A549 (cell line): ENCODE results near the gene CEP112. TPM values are rescaled to one million over a fixed set of nuclear protein-coding genes. Genes with fewer than 3 reads are reported as not detected.

Experiments used
- ATAC-seq, 2 experiments: fragments of 200-7000 bp in 1 of 2; fragments of >200 bp in 1 of 2; cut with Nextera tagmentation in 1 of 2; cut with Tn5 transposase in 1 of 2; 3 replicates each; pipeline versions ENCODE4 v1.8.0 to v1.9.1; 2018 to 2020; ENCODE audit warnings: mild to moderate bottlenecking in 1 of 2, moderate library complexity in 1 of 2
- CTCF ChIA-PET: fragments of 300-600 bp; sonication (Branson Sonifier 250); formaldehyde crosslinking; extraction: SDS; loops from one replicate; lab custom pipeline; 2021; ENCODE audit warnings: antibody characterized with exemption, inconsistent platforms; lab: Yijun Ruan, JAX
- POLR2A ChIA-PET: fragments of 350-600 bp; formaldehyde crosslinking; extraction: SDS; loops from one replicate; lab custom pipeline; 2021; ENCODE audit warnings: antibody characterized with exemption, inconsistent platforms; lab: Yijun Ruan, JAX
- DNase-seq, 2 experiments: peaks; one replicate each; pipeline versions ENCODE4 v3.0.0 to v3.0.0-alpha.2; 2011 to 2016; ENCODE audit warnings: low read depth in 1 of 2, low spot score in 1 of 2
- FAIRE-seq: peaks from 2 replicates; lab custom pipeline; 2011; peaks lifted over from hg19 to GRCh38; lab: Jason Lieb, UNC
- H3K27ac ChIP-seq, 2 experiments: fragments of >200 bp; sonication (Bioruptor Twin); formaldehyde crosslinking; 3 replicates each; pipeline ENCODE4 v1.5.1; 2016 to 2017
- H3K4me1 ChIP-seq: fragments of >200 bp; sonication (Bioruptor Twin); formaldehyde crosslinking; 3 replicates; pipeline ENCODE4 v1.6.1; 2016
- H3K4me2 ChIP-seq: fragments of >200 bp; sonication (Bioruptor Twin); formaldehyde crosslinking; 3 replicates; pipeline ENCODE4 v1.6.1; 2016
- H3K4me3 ChIP-seq: fragments of >200 bp; sonication (Bioruptor Twin); formaldehyde crosslinking; 3 replicates; pipeline ENCODE4 v1.5.1; 2016
- H3K9me3 ChIP-seq: fragments of >200 bp; sonication (Bioruptor Twin); formaldehyde crosslinking; 3 replicates; pipeline ENCODE4 v1.6.1; 2016
- BHLHE40 ChIP-seq: IDR thresholded peaks from 2 replicates; pipeline ENCODE4 v1.6.1; 2012; ENCODE audit warnings: low read depth, low read length, inconsistent platforms
- CBX2 ChIP-seq: fragments of 200-600 bp; sonication (generic); IDR thresholded peaks from 2 replicates; pipeline ENCODE4 v1.6.1; 2016; ENCODE audit warnings: low read depth, mild to moderate bottlenecking, borderline replicate concordance
- CEBPB ChIP-seq, 2 experiments: fragments of >200 bp in 1 of 2; sonication (Bioruptor Twin) in 1 of 2; formaldehyde crosslinking in 1 of 2; IDR thresholded peaks; 2 replicates each; pipeline ENCODE4 v1.6.1; 2012 to 2016
- CHD2 ChIP-seq: fragments of 150-350 bp; IDR thresholded peaks from 2 replicates; pipeline ENCODE4 v1.6.1; 2014; ENCODE audit warnings: low read length; ENCODE audit not compliant: partially characterized antibody
- EHF ChIP-seq: fragments of 250-450 bp; sonication (Bioruptor Pico); IDR thresholded peaks from 2 replicates; pipeline ENCODE4 v1.5.0; 2020; ENCODE audit warnings: mild to moderate bottlenecking
- FOSB ChIP-seq: fragments of 250-450 bp; sonication (Bioruptor Pico); IDR thresholded peaks from 2 replicates; pipeline ENCODE4 v1.5.0; 2020; ENCODE audit warnings: mild to moderate bottlenecking, moderate library complexity
- HOXA7 ChIP-seq: fragments of 250-450 bp; sonication (Bioruptor Pico); IDR thresholded peaks from 2 replicates; pipeline ENCODE4 v1.5.0; 2020; ENCODE audit warnings: mild to moderate bottlenecking, moderate library complexity
- HOXB13 ChIP-seq: fragments of 250-450 bp; sonication (Bioruptor Pico); IDR thresholded peaks from 2 replicates; pipeline ENCODE4 v1.5.0; 2020; ENCODE audit warnings: low read depth, mild to moderate bottlenecking, moderate library complexity
- JUNB ChIP-seq: fragments of >200 bp; sonication (Bioruptor Twin); formaldehyde crosslinking; IDR thresholded peaks from 2 replicates; pipeline ENCODE4 v1.6.1; 2016
- KDM5A ChIP-seq: fragments of 200-600 bp; sonication (generic); IDR thresholded peaks from 2 replicates; pipeline ENCODE4 v1.6.1; 2016; ENCODE audit warnings: antibody characterized with exemption, mild to moderate bottlenecking
- MAFK ChIP-seq: fragments of 450-650 bp; IDR thresholded peaks from 2 replicates; pipeline ENCODE4 v1.6.1; 2014; ENCODE audit not compliant: partially characterized antibody
- MAZ ChIP-seq: fragments of 150-350 bp; IDR thresholded peaks from 2 replicates; pipeline ENCODE4 v1.6.1; 2014; ENCODE audit warnings: antibody characterized with exemption, low read depth, low read length, borderline replicate concordance
- MYC ChIP-seq: IDR thresholded peaks from 2 replicates; pipeline ENCODE4 v1.6.1; 2012; ENCODE audit warnings: mild to moderate bottlenecking, inconsistent platforms, low read length, improper control_type of control experiment, borderline replicate concordance
- NFE2L2 ChIP-seq: fragments of 150-350 bp; conservative IDR thresholded peaks from 2 replicates; pipeline ENCODE4 v1.6.1; 2014; ENCODE audit warnings: low read length
- NPAS2 ChIP-seq: fragments of 250-450 bp; sonication (Bioruptor Pico); IDR thresholded peaks from 2 replicates; pipeline ENCODE4 v1.8.0; 2022; ENCODE audit warnings: mild to moderate bottlenecking, moderate library complexity, borderline replicate concordance
- POLR2AphosphoS2 ChIP-seq: conservative IDR thresholded peaks from 2 replicates; pipeline ENCODE4 v1.6.1; 2012; ENCODE audit warnings: low read length, improper control_type of control experiment, inconsistent platforms
- RARB ChIP-seq: fragments of 250-450 bp; sonication (Bioruptor Pico); IDR thresholded peaks from 2 replicates; pipeline ENCODE4 v1.8.0; 2021; ENCODE audit warnings: mild to moderate bottlenecking, moderate library complexity
- RFX5 ChIP-seq: fragments of 450-650 bp; IDR thresholded peaks from 2 replicates; pipeline ENCODE4 v1.7.1; 2014; ENCODE audit warnings: antibody characterized with exemption, mild to moderate bottlenecking, moderate library complexity
- RNF2 ChIP-seq: fragments of 200-600 bp; sonication (generic); IDR thresholded peaks from 2 replicates; pipeline ENCODE4 v1.6.1; 2016; ENCODE audit warnings: low read depth, mild to moderate bottlenecking, antibody characterized with exemption, moderate library complexity, borderline replicate concordance
- SMC3 ChIP-seq: fragments of >200 bp; sonication (Bioruptor Twin); formaldehyde crosslinking; IDR thresholded peaks from 3 replicates; pipeline ENCODE4 v1.6.1; 2018; ENCODE audit warnings: inconsistent platforms
- SREBF2 ChIP-seq: fragments of 450-650 bp; IDR thresholded peaks from 2 replicates; pipeline ENCODE4 v1.6.1; 2014; ENCODE audit warnings: mild to moderate bottlenecking, moderate library complexity
- TP53 ChIP-seq: fragments of 250-450 bp; sonication (Bioruptor Pico); IDR thresholded peaks from 2 replicates; pipeline ENCODE4 v1.5.0; 2021; ENCODE audit warnings: mild to moderate bottlenecking, moderate library complexity
- ZC3H11A ChIP-seq: fragments of 450-650 bp; IDR thresholded peaks from 2 replicates; pipeline ENCODE4 v1.6.1; 2014; ENCODE audit warnings: antibody characterized with exemption, mild to moderate bottlenecking
- ZFP36 ChIP-seq: fragments of 450-650 bp; IDR thresholded peaks from 2 replicates; pipeline ENCODE4 v1.6.1; 2014; ENCODE audit warnings: borderline replicate concordance; ENCODE audit not compliant: partially characterized antibody
- ZNF302 ChIP-seq: fragments of 250-450 bp; sonication (Bioruptor Pico); IDR thresholded peaks from 2 replicates; pipeline ENCODE4 v1.9.0; 2021; ENCODE audit warnings: inconsistent platforms, mild to moderate bottlenecking, moderate library complexity
- WGBS: methylation state at CpG from one replicate; pipeline ENCODE4 v1.1.6; 2017; ENCODE audit errors: missing lambda C conversion rate; 5-methylcytosine and 5-hydroxymethylcytosine counted together
- polyA plus RNA-seq, 4 experiments: library from polyadenylated mRNA; depleted of rRNA in 3 of 4; stranded (reverse); fragments of >200 nt; fragmentation: RNase III in 1 of 4; extraction: RNeasy Plus Mini Kit Qiagen cat#74134 plus additional on column Dnase treatment in 1 of 4; gene quantifications; 2 replicates in 3 of 4; 3 replicates in 1 of 4; pipeline ENCODE4 v1.2.3, GENCODE V29; 2011 to 2017
- TF ChIP-seq, protein P1 (sequence below): fragments of 250-450 bp; sonication (Bioruptor Pico); IDR thresholded peaks from 2 replicates; pipeline ENCODE4 v1.5.0; 2021; ENCODE audit warnings: mild to moderate bottlenecking, moderate library complexity, borderline replicate concordance
- TF ChIP-seq, protein P2 (sequence below): fragments of >200 bp; sonication (Bioruptor Twin); formaldehyde crosslinking; IDR thresholded peaks from 3 replicates; pipeline ENCODE4 v1.5.1; 2016
- TF ChIP-seq, protein P3 (sequence below): IDR thresholded peaks from 2 replicates; pipeline ENCODE4 v1.6.1; 2012
- TF ChIP-seq, protein P4 (sequence below): fragments of >200 bp; sonication (Bioruptor Twin); formaldehyde crosslinking; IDR thresholded peaks from 2 replicates; pipeline ENCODE4 v1.6.1; 2016
- TF ChIP-seq, protein P5 (sequence below): fragments of 250-450 bp; sonication (Bioruptor Pico); IDR thresholded peaks from 2 replicates; pipeline ENCODE4 v1.5.0; 2020; ENCODE audit warnings: low read depth, mild to moderate bottlenecking, moderate library complexity

The CEP112 gene
- polyA plus RNA-seq, 2 of the 4 experiments (the other 2 are of a cell fraction) = 9.6 to 15.2 TPM

DNA sequence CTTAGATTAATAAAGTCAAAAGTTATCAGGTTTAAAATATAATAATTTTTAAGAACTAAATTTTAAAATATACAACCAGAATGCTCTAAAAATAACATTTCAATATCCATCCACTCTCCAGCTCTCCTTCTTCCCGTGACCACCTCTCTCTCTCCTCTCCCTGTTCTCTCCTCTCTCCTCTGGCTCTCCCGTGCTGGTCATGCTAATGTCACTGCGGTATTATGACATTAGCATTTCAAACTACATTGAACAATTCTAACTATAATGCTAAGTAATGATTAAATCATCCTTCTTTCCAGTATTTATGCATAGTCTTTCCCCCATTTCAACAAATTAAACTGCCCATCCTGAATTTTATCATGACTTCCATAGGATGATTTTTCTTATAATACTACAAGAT is 154.7 kb downstream of the CEP112 start:
- ChIA-PET POLR2A (no interaction called here), CTCF (no interaction called here)
- Histone ChIP-seq H3K9me3 (no peaks in the 10 kb centered on the region), H3K4me3 (no peak overlapping the region), H3K4me1 (no peaks in the 10 kb centered on the region), H3K4me2 (no peak overlapping the region), H3K27ac (no peak overlapping the region)
- no peak for FAIRE-seq
- ATAC-seq = no peak
- no peak for TF ChIP-seq RFX5
- TF ChIP-seq, protein P1, sequence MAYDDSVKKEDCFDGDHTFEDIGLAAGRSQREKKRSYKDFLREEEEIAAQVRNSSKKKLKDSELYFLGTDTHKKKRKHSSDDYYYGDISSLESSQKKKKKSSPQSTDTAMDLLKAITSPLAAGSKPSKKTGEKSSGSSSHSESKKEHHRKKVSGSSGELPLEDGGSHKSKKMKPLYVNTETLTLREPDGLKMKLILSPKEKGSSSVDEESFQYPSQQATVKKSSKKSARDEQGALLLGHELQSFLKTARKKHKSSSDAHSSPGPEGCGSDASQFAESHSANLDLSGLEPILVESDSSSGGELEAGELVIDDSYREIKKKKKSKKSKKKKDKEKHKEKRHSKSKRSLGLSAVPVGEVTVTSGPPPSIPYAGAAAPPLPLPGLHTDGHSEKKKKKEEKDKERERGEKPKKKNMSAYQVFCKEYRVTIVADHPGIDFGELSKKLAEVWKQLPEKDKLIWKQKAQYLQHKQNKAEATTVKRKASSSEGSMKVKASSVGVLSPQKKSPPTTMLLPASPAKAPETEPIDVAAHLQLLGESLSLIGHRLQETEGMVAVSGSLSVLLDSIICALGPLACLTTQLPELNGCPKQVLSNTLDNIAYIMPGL (CRISPR knock-in tag) = no peak
- no peak for TF ChIP-seq EHF (CRISPR knock-in tag)
- no peak for TF ChIP-seq NPAS2 (CRISPR knock-in tag)
- no peak for DNase-seq
- WGBS = 87% methylated on average over 3 of the region's 3 CpGs

DNA sequence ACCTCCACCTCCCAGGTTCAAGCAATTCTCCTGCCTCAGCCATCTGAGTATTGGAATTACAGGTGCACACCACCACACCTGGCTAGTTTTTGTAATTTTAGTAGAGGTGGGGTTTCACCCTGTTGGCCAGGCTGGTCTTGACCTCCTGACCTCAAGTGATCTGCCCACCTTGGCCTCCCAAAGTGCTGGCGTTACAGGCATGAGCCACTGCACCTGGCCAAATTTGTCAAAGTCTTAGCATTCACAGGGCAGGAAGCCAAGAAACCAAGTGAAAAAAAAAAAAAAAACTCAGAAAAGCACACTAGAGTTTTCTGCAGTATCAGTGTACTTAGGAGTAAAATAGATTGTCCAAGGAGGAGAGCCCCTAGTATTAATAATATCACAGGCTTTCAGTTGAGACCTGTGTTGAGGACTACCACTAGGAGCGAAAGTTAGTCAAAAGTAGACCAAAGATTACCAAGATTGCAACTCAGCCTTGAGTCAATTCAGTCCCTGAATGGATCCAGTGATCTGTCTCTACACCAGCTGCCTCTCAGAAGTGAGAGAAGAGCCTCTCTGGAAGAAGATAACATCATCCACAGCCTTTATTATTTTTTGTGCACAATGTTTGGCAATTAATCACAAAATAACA is 159.7 kb downstream of the CEP112 start:
- no peaks in the 10 kb centered on the region for H3K9me3 ChIP-seq
- WGBS = 88% methylated on average over 2 of the region's 2 CpGs
- CTCF ChIA-PET = interaction anchor here (0.6 kb wide), 1 partner anchor 722 kb away, joined by 3 read pairs; no protein-coding TSS in a partner anchor
- no peak overlapping the region for H3K4me3 ChIP-seq
- ATAC-seq (no peak), DNase-seq (no peak), FAIRE-seq (no peak)
- no peaks in the 10 kb centered on the region for H3K4me1 ChIP-seq
- no peak overlapping the region for H3K4me2 ChIP-seq
- TF ChIP-seq BHLHE40 (no peak), RFX5 (no peak), SMC3 (no peak), MAFK (no peak), ZC3H11A (no peak), HOXA7 (no peak), MAZ (no peak), NFE2L2 (no peak), MYC (no peak), RNF2 (no peak), JUNB (no peak), TP53 (CRISPR knock-in tag) (no peak), KDM5A (no peak), CHD2 (no peak), HOXB13 (CRISPR knock-in tag) (no peak)
- TF ChIP-seq, protein P2, sequence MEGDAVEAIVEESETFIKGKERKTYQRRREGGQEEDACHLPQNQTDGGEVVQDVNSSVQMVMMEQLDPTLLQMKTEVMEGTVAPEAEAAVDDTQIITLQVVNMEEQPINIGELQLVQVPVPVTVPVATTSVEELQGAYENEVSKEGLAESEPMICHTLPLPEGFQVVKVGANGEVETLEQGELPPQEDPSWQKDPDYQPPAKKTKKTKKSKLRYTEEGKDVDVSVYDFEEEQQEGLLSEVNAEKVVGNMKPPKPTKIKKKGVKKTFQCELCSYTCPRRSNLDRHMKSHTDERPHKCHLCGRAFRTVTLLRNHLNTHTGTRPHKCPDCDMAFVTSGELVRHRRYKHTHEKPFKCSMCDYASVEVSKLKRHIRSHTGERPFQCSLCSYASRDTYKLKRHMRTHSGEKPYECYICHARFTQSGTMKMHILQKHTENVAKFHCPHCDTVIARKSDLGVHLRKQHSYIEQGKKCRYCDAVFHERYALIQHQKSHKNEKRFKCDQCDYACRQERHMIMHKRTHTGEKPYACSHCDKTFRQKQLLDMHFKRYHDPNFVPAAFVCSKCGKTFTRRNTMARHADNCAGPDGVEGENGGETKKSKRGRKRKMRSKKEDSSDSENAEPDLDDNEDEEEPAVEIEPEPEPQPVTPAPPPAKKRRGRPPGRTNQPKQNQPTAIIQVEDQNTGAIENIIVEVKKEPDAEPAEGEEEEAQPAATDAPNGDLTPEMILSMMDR = no peak
- TF ChIP-seq, protein P3, sequence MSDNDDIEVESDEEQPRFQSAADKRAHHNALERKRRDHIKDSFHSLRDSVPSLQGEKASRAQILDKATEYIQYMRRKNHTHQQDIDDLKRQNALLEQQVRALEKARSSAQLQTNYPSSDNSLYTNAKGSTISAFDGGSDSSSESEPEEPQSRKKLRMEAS = no peak
- TF ChIP-seq, protein P4, sequence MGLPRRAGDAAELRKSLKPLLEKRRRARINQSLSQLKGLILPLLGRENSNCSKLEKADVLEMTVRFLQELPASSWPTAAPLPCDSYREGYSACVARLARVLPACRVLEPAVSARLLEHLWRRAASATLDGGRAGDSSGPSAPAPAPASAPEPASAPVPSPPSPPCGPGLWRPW = no peak
- TF ChIP-seq, all 56 proteins: peak for 0
- POLR2A ChIA-PET = no interaction called here
- H3K27ac ChIP-seq = no peak overlapping the region

DNA sequence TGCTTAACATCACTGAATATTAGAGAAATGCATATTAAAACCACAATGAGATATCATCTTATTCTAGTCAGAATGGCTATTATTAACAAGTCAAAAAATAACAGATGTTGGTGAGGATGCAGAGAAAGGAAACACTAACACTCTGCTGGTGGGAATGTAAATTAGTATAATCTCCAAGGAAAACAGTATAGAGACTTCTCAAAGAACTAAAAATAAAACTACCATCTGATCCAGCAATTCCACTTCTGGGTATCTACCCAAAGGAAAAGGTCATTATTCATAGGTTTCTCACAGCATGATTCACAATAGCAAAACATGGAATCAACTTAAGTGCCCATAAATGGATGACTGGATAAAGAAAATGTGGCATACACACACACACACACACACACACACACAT is 166.4 kb downstream of the CEP112 start:
- Histone ChIP-seq H3K4me2 (no peak overlapping the region), H3K27ac (no peak overlapping the region), H3K4me3 (no peak overlapping the region), H3K9me3 (peaks cover 12% of the 10 kb centered on the region; the same call in 2 of the 3 replicates), H3K4me1 (no peaks in the 10 kb centered on the region)
- ATAC-seq = no peak
- ChIA-PET CTCF (no interaction called here), POLR2A (no interaction called here)
- FAIRE-seq = no peak
- DNase-seq = no peak
- no peak for TF ChIP-seq MYC
- no peak for TF ChIP-seq RNF2
- no peak for TF ChIP-seq EHF (CRISPR knock-in tag)
- TF ChIP-seq POLR2AphosphoS2 = no peak
- TF ChIP-seq CBX2 = no peak
- no peak for TF ChIP-seq ZNF302
- TF ChIP-seq, protein P4 = no peak
- TF ChIP-seq SREBF2 = no peak
- TF ChIP-seq TP53 (CRISPR knock-in tag) = no peak
- no peak for TF ChIP-seq RARB (CRISPR knock-in tag)
- TF ChIP-seq, protein P3 = no peak
- TF ChIP-seq FOSB (CRISPR knock-in tag) = no peak
- no peak for TF ChIP-seq ZFP36
- TF ChIP-seq, protein P5, sequence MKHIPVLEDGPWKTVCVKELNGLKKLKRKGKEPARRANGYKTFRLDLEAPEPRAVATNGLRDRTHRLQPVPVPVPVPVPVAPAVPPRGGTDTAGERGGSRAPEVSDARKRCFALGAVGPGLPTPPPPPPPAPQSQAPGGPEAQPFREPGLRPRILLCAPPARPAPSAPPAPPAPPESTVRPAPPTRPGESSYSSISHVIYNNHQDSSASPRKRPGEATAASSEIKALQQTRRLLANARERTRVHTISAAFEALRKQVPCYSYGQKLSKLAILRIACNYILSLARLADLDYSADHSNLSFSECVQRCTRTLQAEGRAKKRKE (CRISPR knock-in tag) = no peak
- no peak for TF ChIP-seq CEBPB (IDR thresholded peaks at IDR 0.05)
